Measurements from ENCODE around the gene BANK1.

DNA sequence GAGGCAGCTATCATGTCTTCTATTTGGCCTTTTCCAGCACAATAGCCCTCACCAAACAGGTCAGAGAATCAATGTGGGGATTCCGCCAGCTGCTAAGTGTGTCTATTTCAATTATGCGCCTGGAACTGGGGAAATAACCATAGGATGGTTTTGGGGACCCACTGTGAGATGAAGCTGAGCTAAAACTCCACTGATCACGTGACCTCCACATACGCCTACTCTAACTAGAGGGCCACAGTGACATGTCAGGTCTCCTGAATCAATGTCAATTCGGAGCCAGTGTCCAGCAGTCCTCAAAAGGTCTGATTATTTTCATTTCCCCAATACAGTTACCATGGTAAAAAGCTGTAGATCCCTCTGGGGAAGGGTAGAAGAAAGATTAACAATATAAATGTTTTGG is 10.2 kb upstream of the BANK1 start:
- TF ChIP-seq, protein P1, sequence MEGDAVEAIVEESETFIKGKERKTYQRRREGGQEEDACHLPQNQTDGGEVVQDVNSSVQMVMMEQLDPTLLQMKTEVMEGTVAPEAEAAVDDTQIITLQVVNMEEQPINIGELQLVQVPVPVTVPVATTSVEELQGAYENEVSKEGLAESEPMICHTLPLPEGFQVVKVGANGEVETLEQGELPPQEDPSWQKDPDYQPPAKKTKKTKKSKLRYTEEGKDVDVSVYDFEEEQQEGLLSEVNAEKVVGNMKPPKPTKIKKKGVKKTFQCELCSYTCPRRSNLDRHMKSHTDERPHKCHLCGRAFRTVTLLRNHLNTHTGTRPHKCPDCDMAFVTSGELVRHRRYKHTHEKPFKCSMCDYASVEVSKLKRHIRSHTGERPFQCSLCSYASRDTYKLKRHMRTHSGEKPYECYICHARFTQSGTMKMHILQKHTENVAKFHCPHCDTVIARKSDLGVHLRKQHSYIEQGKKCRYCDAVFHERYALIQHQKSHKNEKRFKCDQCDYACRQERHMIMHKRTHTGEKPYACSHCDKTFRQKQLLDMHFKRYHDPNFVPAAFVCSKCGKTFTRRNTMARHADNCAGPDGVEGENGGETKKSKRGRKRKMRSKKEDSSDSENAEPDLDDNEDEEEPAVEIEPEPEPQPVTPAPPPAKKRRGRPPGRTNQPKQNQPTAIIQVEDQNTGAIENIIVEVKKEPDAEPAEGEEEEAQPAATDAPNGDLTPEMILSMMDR (IDR thresholded peaks at IDR 0.05) = no peak
- TF ChIP-seq POLR2A (IDR thresholded peaks at IDR 0.05) = no peak
